MCF 10A (cell line): Measurements from ENCODE around the gene KLF7. TPM values are rescaled to one million over a fixed set of nuclear protein-coding genes. Genes with fewer than 3 reads are reported as not detected.

Experiments used
- BruUV-seq: library from RNA; stranded (reverse); fragments of 400-500 nt; replicated peaks from 2 replicates; lab custom pipeline; 2021; lab: Mats Ljungman, UMichigan
- CTCF ChIA-PET: fragments of 300-600 bp; sonication (Branson Sonifier 250); formaldehyde crosslinking; extraction: SDS; loops from one replicate; lab custom pipeline; 2021; ENCODE audit warnings: antibody characterized with exemption, inconsistent platforms; lab: Yijun Ruan, JAX
- POLR2A ChIA-PET: fragments of 300-600, 350-650 bp; sonication (Branson Sonifier 250); formaldehyde crosslinking; extraction: SDS; loops from one replicate; lab custom pipeline; 2020; ENCODE audit warnings: antibody characterized with exemption, inconsistent platforms; lab: Yijun Ruan, JAX
- DNase-seq: peaks from one replicate; pipeline ENCODE4 v3.0.0-alpha.2; 2018; ENCODE audit not compliant: unreplicated experiment
- H3K27ac Mint-ChIP-seq: one replicate; pipeline ENCODE4 v1.8.0; 2022; ENCODE audit warnings: mild to moderate bottlenecking, low read depth, mixed read lengths; ENCODE audit not compliant: unreplicated experiment
- H3K27me3 Mint-ChIP-seq: one replicate; pipeline ENCODE4 v1.8.0; 2022; ENCODE audit warnings: mixed read lengths; ENCODE audit not compliant: insufficient read depth, unreplicated experiment
- H3K36me3 Mint-ChIP-seq: one replicate; pipeline ENCODE4 v1.8.0; 2022; ENCODE audit warnings: mild to moderate bottlenecking, moderate library complexity, mixed read lengths; ENCODE audit not compliant: insufficient read depth, unreplicated experiment
- H3K4me1 Mint-ChIP-seq: one replicate; pipeline ENCODE4 v1.8.0; 2022; ENCODE audit warnings: mixed read lengths; ENCODE audit not compliant: insufficient read depth, unreplicated experiment
- H3K4me3 Mint-ChIP-seq: one replicate; pipeline ENCODE4 v1.8.0; 2022; ENCODE audit warnings: mild to moderate bottlenecking, moderate library complexity, mixed read lengths; ENCODE audit not compliant: unreplicated experiment
- H3K9me3 Mint-ChIP-seq: one replicate; pipeline ENCODE4 v1.8.0; 2022; ENCODE audit warnings: mixed read lengths; ENCODE audit not compliant: unreplicated experiment
- intact Hi-C: fragments of 100-400 bp; cut with micrococcal nuclease; formaldehyde crosslinking; loops from 2 replicates; pipeline ENCODE4 v1.14.1; 2022
- total RNA-seq: library from RNA; stranded (reverse); gene quantifications from 2 replicates; pipeline ENCODE4 v1.2.3, GENCODE V29; 2022
- TF ChIP-seq, protein P1 (sequence below): fragments of 200-600 bp; IDR thresholded peaks from one replicate; pipeline ENCODE4 v1.8.0; 2022; ENCODE audit warnings: antibody characterized with exemption, mild to moderate bottlenecking; ENCODE audit not compliant: unreplicated experiment

KLF7 gene
- total RNA-seq, 1 experiment from 2014 or later: 40.1 TPM

DNA sequence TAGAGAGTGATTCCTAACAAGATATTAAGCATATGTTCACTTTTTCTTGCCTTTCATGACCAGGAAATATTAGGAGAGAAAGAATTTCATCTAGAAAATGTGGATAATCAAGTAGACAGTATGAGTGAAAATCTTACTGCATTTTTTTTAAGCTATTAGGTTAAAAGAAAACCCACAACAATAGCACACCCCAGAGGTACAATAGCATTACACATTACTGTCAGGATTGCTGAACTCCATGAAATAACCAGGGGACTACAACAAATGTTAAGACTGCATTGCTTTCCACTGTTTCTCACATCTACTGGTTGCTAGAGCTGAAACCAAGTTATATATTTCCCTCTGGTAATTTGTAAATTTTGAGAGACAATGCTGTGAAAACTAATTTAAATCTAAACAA, 33.7 kb downstream of the KLF7 start:
- ChIA-PET POLR2A (interaction anchor here (0.5 to 7.0 kb wide), 7 partner anchors 9 to 307 kb away, joined by 3 to 61 read pairs (median 3); partner anchors contain the start of gene KLF7), CTCF (interaction anchor here (0.6 to 1.1 kb wide), 5 partner anchors 10 to 341 kb away, joined by 3 to 6 read pairs (median 3); no protein-coding TSS in a partner anchor)
- BruUV-seq: no TSS peak
- H3K27ac Mint-ChIP-seq: peak overlapping the region; percentile 76
- no peak for DNase-seq
- H3K9me3 Mint-ChIP-seq: peaks cover 7% of the 10 kb centered on the region
- peaks cover 23% of the 10 kb centered on the region for H3K36me3 Mint-ChIP-seq
- peaks cover 60% of the 10 kb centered on the region for H3K4me1 Mint-ChIP-seq
- intact Hi-C loops: no loop called here
- H3K4me3 Mint-ChIP-seq: no peak overlapping the region
- TF ChIP-seq, protein P1, sequence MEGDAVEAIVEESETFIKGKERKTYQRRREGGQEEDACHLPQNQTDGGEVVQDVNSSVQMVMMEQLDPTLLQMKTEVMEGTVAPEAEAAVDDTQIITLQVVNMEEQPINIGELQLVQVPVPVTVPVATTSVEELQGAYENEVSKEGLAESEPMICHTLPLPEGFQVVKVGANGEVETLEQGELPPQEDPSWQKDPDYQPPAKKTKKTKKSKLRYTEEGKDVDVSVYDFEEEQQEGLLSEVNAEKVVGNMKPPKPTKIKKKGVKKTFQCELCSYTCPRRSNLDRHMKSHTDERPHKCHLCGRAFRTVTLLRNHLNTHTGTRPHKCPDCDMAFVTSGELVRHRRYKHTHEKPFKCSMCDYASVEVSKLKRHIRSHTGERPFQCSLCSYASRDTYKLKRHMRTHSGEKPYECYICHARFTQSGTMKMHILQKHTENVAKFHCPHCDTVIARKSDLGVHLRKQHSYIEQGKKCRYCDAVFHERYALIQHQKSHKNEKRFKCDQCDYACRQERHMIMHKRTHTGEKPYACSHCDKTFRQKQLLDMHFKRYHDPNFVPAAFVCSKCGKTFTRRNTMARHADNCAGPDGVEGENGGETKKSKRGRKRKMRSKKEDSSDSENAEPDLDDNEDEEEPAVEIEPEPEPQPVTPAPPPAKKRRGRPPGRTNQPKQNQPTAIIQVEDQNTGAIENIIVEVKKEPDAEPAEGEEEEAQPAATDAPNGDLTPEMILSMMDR: no peak
- no peaks in the 10 kb centered on the region for H3K27me3 Mint-ChIP-seq

DNA sequence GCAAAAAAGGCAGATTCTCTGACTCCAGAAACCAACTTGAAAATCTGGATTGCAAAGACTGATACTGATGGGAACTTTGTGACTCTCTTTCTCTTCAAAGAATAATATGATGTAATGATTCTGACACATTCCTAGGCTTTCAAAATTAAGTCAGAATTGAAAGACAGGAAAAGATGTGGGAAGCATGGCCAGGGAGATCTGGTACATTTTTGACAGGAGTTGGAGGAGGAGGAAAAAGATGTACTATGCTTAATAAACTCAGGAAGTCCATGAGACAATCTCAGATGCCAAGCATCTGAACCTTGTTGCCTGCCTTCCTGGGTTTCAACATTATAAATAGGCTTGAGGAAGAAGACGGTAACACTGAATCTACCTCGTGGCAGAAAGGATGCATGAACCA, 34.2 kb downstream of the KLF7 start:
- peak overlapping the region; percentile 76 for H3K27ac Mint-ChIP-seq
- H3K9me3 Mint-ChIP-seq: peaks cover 7% of the 10 kb centered on the region
- BruUV-seq: no TSS peak
- ChIA-PET CTCF (interaction anchor here (0.6 to 1.0 kb wide), 3 partner anchors 10 to 37 kb away, joined by 3 to 6 read pairs (median 5); no protein-coding TSS in a partner anchor), POLR2A (interaction anchor here (0.5 to 7.0 kb wide), 5 partner anchors 9 to 308 kb away, joined by 3 to 61 read pairs (median 3); partner anchors contain the start of gene KLF7)
- TF ChIP-seq, protein P1: no peak
- peaks cover 21% of the 10 kb centered on the region for H3K36me3 Mint-ChIP-seq
- H3K4me1 Mint-ChIP-seq: peaks cover 64% of the 10 kb centered on the region
- no peak for DNase-seq
- intact Hi-C loops: no loop called here
- no peaks in the 10 kb centered on the region for H3K27me3 Mint-ChIP-seq
- H3K4me3 Mint-ChIP-seq: no peak overlapping the region

DNA sequence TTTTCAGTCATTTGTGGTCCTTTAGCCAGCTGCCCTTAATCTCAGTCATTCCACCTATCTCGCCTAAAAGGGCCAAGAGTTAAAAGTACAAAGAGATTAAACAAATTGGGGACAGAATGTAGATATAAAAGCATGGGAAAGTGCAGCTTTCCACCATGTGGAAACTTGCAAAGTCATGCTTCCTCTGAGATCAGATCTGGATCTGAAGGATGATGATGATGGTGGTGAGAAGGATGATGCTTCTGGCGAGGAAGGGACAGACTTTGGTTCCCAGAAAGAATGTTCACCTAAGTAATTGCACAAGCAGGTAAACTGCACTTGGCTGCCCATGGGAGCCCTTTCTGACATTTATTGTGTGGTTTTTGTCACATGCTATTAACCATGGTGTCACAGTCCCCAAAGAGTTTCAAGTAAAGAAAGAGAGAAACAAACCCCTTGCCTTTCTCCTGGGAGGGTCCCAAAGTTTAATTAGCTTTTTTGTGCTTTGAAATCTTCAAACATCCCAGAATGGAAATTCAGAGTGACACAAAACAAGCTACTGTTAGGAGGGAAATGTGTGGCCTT, 34.7 kb downstream of the KLF7 start:
- peaks cover 7% of the 10 kb centered on the region for H3K9me3 Mint-ChIP-seq
- H3K27ac Mint-ChIP-seq: no peak overlapping the region
- no peak for DNase-seq
- intact Hi-C loops: no loop called here
- ChIA-PET POLR2A (interaction anchor here (7.0 kb wide), 1 partner anchor 33 kb away, joined by 61 read pairs; the partner anchor contains the start of gene KLF7), CTCF (interaction anchor here (0.5 to 1.6 kb wide), 3 partner anchors 10 to 374 kb away, joined by 3 to 5 read pairs (median 3); partner anchors contain the start of gene KLF7)
- TF ChIP-seq, protein P1: no peak
- H3K4me1 Mint-ChIP-seq: peaks cover 58% of the 10 kb centered on the region
- peaks cover 21% of the 10 kb centered on the region for H3K36me3 Mint-ChIP-seq
- H3K27me3 Mint-ChIP-seq: no peaks in the 10 kb centered on the region
- BruUV-seq: no TSS peak
- no peak overlapping the region for H3K4me3 Mint-ChIP-seq

DNA sequence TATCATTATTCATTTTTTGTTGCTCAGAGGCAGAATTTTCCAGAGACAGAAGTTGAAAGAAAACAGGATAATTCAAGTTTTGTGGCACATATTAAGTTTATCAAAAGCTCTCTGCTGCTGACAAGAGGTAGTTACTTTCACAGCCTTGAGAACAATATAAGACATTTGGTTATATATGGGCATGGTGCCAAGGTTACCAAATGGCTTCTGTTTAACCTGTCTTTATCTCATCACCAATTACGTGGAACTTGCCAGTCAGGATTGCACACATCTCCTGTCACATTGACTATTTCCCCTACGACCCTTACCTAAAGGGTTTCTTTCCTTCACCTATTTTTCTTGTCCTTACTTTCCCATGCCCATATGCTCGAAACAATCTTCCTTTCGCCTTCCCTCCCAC, 35.9 kb downstream of the KLF7 start:
- no TSS peak for BruUV-seq
- intact Hi-C loops: no loop called here
- DNase-seq: peak; percentile 25
- CTCF ChIA-PET: interaction anchor here (1.6 kb wide), 1 partner anchor 36 kb away, joined by 3 read pairs; the partner anchor contains the start of gene KLF7
- Mint-ChIP-seq H3K4me3 (no peak overlapping the region), H3K27me3 (no peaks in the 10 kb centered on the region), H3K27ac (no peak overlapping the region), H3K9me3 (peaks cover 7% of the 10 kb centered on the region), H3K36me3 (peaks cover 13% of the 10 kb centered on the region), H3K4me1 (peaks cover 50% of the 10 kb centered on the region)
- POLR2A ChIA-PET: interaction anchor here (0.5 to 1.5 kb wide), 4 partner anchors 18 to 504 kb away, joined by 3 to 5 read pairs (median 4); no protein-coding TSS in a partner anchor
- TF ChIP-seq, protein P1: no peak
